GM23248 (cell line): Measurements from ENCODE around the gene TRIP12. TPM values are rescaled to one million over a fixed set of nuclear protein-coding genes. Genes with fewer than 3 reads are reported as not detected.

ENCODE experiments used
- DNase-seq: peaks from one replicate; pipeline ENCODE4 v3.0.0-alpha.2; 2015
- H2AFZ ChIP-seq: fragments of 200-600 bp; sonication (generic); 2 replicates; pipeline ENCODE4 v1.6.1; 2016; ENCODE audit warnings: antibody characterized with exemption
- H3F3A ChIP-seq: fragments of 200-600 bp; sonication (generic); 2 replicates; pipeline ENCODE4 v1.6.1; 2016; ENCODE audit warnings: mild to moderate bottlenecking, antibody characterized with exemption, mixed run types; ENCODE audit not compliant: insufficient read depth
- H3K27ac ChIP-seq: fragments of 200-600 bp; sonication (generic); 2 replicates; pipeline ENCODE4 v1.5.1; 2016; ENCODE audit warnings: mild to moderate bottlenecking
- H3K27me3 ChIP-seq: fragments of 200-600 bp; sonication (generic); replicated peaks from 2 replicates; pipeline ENCODE4 v1.6.1; 2016; ENCODE audit warnings: mild to moderate bottlenecking; ENCODE audit not compliant: insufficient read depth
- H3K36me3 ChIP-seq: fragments of 200-600 bp; sonication (generic); 2 replicates; pipeline ENCODE4 v1.6.1; 2016; ENCODE audit warnings: low read depth, mild to moderate bottlenecking
- H3K4me1 ChIP-seq: fragments of 200-600 bp; sonication (generic); 2 replicates; pipeline ENCODE4 v1.6.1; 2016; ENCODE audit warnings: mild to moderate bottlenecking; ENCODE audit not compliant: insufficient read depth
- H3K4me2 ChIP-seq: fragments of 200-600 bp; sonication (generic); one replicate; pipeline ENCODE4 v1.6.1; 2016; ENCODE audit warnings: mild to moderate bottlenecking; ENCODE audit not compliant: unreplicated experiment
- H3K4me3 ChIP-seq: fragments of 200-600 bp; sonication (generic); 2 replicates; pipeline ENCODE4 v1.5.1; 2016; ENCODE audit warnings: mild to moderate bottlenecking
- H3K79me2 ChIP-seq: fragments of 200-600 bp; sonication (generic); 2 replicates; pipeline ENCODE4 v1.6.1; 2016; ENCODE audit warnings: mild to moderate bottlenecking; ENCODE audit not compliant: insufficient read depth
- H3K9ac ChIP-seq: fragments of 200-600 bp; sonication (generic); 2 replicates; pipeline ENCODE4 v1.6.1; 2016; ENCODE audit warnings: mild to moderate bottlenecking
- H3K9me2 ChIP-seq: fragments of 200-600 bp; sonication (generic); 2 replicates; pipeline ENCODE4 v1.6.1; 2016; ENCODE audit warnings: mixed run types, mild to moderate bottlenecking, moderate library complexity; ENCODE audit not compliant: insufficient read depth
- H3K9me3 ChIP-seq: fragments of 200-600 bp; sonication (generic); one replicate; pipeline ENCODE4 v1.6.1; 2017; ENCODE audit warnings: low read depth
- H4K20me1 ChIP-seq: fragments of 200-600 bp; sonication (generic); 2 replicates; pipeline ENCODE4 v1.6.0; 2016; ENCODE audit not compliant: insufficient read depth
- EZH2 ChIP-seq: fragments of 200-600 bp; sonication (generic); IDR thresholded peaks from 2 replicates; pipeline ENCODE4 v1.6.1; 2018; ENCODE audit warnings: antibody characterized with exemption, mild to moderate bottlenecking; ENCODE audit not compliant: insufficient read depth, poor library complexity, severe bottlenecking
- EZH2phosphoT487 ChIP-seq: fragments of 200-600 bp; sonication (generic); IDR thresholded peaks from 2 replicates; pipeline ENCODE4 v1.6.1; 2018; ENCODE audit warnings: antibody characterized with exemption, moderate library complexity, mild to moderate bottlenecking, low read depth; ENCODE audit not compliant: insufficient read depth
- WGBS, 2 experiments: methylation state at CpG; one replicate each; pipeline ENCODE4 v1.1.6; 2015 to 2017; ENCODE audit warnings: low lambda C conversion rate in 2 of 2, low coverage in 1 of 2; ENCODE audit errors: missing lambda C conversion rate in 2 of 2; 5-methylcytosine and 5-hydroxymethylcytosine counted together
- in situ Hi-C: fragments of 300-500 bp; cut with MboI; formaldehyde crosslinking; loops from 2 replicates; pipeline ENCODE4 v1.15.0; 2020
- polyA plus RNA-seq: library from polyadenylated mRNA; unstranded; fragments of >200 nt; fragmentation: Nextera tagmentation; extraction: Ambion mirVana; gene quantifications from 2 replicates; pipeline ENCODE4 v1.2.1, GENCODE V29; 2016
- total RNA-seq: library from RNA; depleted of rRNA; stranded (reverse); fragments of >200 nt; shearing (Covaris generic); gene quantifications from 2 replicates; pipeline ENCODE4 v1.2.3, GENCODE V29; 2014

The TRIP12 gene
- total and polyA plus RNA-seq, 2 experiments from 2014 or later = 52.2 to 124 TPM

DNA sequence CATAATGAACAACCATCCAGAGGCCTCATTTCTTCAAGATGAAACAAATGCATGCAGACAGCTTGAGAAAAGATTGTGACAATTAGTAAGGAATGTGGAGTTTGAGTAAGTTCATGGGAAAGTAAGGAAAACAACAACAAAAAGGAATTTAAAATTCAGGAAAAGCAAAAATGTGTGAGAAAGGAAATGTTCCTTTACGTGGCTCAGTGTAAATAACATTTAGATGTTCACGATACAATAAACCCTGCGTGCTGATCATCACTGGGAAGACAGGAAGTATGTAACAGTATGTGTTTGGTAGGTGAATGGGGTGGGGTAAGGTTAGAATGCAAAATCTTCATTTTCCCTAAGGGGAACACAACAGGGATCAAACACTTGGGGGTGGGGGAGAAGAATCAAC, 72.7 kb downstream of the TRIP12 start:
- Histone ChIP-seq H3K4me1 (no peaks in the 10 kb centered on the region), H3K9me3 (no peaks in the 10 kb centered on the region), H4K20me1 (no peaks in the 10 kb centered on the region), H3K27me3 (no peaks in the 10 kb centered on the region), H3K27ac (no peak overlapping the region), H3K4me3 (no peak overlapping the region), H3K9ac (no peak overlapping the region), H3K79me2 (peaks cover 99% of the 10 kb centered on the region), H2AFZ (no peak overlapping the region), H3K9me2 (no peaks in the 10 kb centered on the region), H3F3A (peaks cover 6% of the 10 kb centered on the region; the same call in 1 of the 2 replicates), H3K4me2 (no peak overlapping the region), H3K36me3 (peaks cover 14% of the 10 kb centered on the region)
- DNase-seq = no peak
- TF ChIP-seq EZH2phosphoT487 = no peak
- TF ChIP-seq EZH2 = no peak
- WGBS, 2 experiments = 97 to 98% methylated on average over 3 of the region's 3 CpGs
- in situ Hi-C loops = no loop called here

- Histone ChIP-seq H3K27me3 (no peaks in the 10 kb centered on the region), H3K36me3 (peaks cover 47% of the 10 kb centered on the region), H2AFZ (no peak overlapping the region), H3K9ac (no peak overlapping the region), H3K9me2 (no peaks in the 10 kb centered on the region), H3K4me1 (no peaks in the 10 kb centered on the region), H3K4me2 (no peak overlapping the region), H3K27ac (no peak overlapping the region), H3F3A (no peaks in the 10 kb centered on the region), H3K79me2 (peaks cover 100% of the 10 kb centered on the region), H4K20me1 (no peaks in the 10 kb centered on the region), H3K4me3 (no peak overlapping the region), H3K9me3 (no peaks in the 10 kb centered on the region)
- no peak for TF ChIP-seq EZH2phosphoT487
- no peak for TF ChIP-seq EZH2
- in situ Hi-C loops = no loop called here
- no peak for DNase-seq
- WGBS, 2 experiments = 63 to 65% methylated on average over 4 of the region's 4 CpGs
Measured at GRCh38 chr2:229843613-229844012, 78.2 kb downstream of the TRIP12 start.

GRCh38 chr2:229838729-229839128, 83.1 kb downstream of the TRIP12 start:
- Histone ChIP-seq H3K27me3 (no peaks in the 10 kb centered on the region), H3K9me3 (no peaks in the 10 kb centered on the region), H3K79me2 (peaks cover 100% of the 10 kb centered on the region), H3K36me3 (peaks cover 61% of the 10 kb centered on the region), H2AFZ (no peak overlapping the region), H3K4me1 (no peaks in the 10 kb centered on the region), H3K27ac (no peak overlapping the region), H3K4me2 (no peak overlapping the region), H3K9me2 (no peaks in the 10 kb centered on the region), H3K4me3 (no peak overlapping the region), H3K9ac (no peak overlapping the region), H4K20me1 (0 out of 2 replicates have a peak, but pooled peaks cover 7% of the 10 kb centered on the region), H3F3A (peaks cover 5% of the 10 kb centered on the region; the same call in 1 of the 2 replicates)
- no peak for TF ChIP-seq EZH2phosphoT487
- TF ChIP-seq EZH2 = no peak
- DNase-seq = no peak
- in situ Hi-C loops = no loop called here
- WGBS, 2 experiments = 74% methylated on average over 6 of the region's 6 CpGs

- no peaks in the 10 kb centered on the region; the same call in 1 of the 2 replicates for H3K4me1 ChIP-seq
- no peak for DNase-seq
- H3K9me2 ChIP-seq = no peaks in the 10 kb centered on the region
- no peak overlapping the region for H3K27ac ChIP-seq
- H2AFZ ChIP-seq = no peak overlapping the region
- no peak overlapping the region for H3K9ac ChIP-seq
- no peaks in the 10 kb centered on the region for H3K27me3 ChIP-seq
- 0 out of 2 replicates have a peak, but pooled peaks cover 10% of the 10 kb centered on the region for H4K20me1 ChIP-seq
- H3K79me2 ChIP-seq = peaks cover 100% of the 10 kb centered on the region
- no peak overlapping the region for H3K4me3 ChIP-seq
- in situ Hi-C loops = no loop called here
- H3K36me3 ChIP-seq = peaks cover 55% of the 10 kb centered on the region
- H3K4me2 ChIP-seq = no peak overlapping the region
- TF ChIP-seq EZH2 = no peak
- no peak for TF ChIP-seq EZH2phosphoT487
- H3F3A ChIP-seq = peaks cover 10% of the 10 kb centered on the region; the same call in 1 of the 2 replicates
- 85 to 86% methylated on average over 7 of the region's 7 CpGs for WGBS, 2 experiments
- H3K9me3 ChIP-seq = no peaks in the 10 kb centered on the region
Measured at GRCh38 chr2:229836847-229837246, 85.0 kb downstream of the TRIP12 start.
